Measurements from ENCODE around the gene NCKAP1.

Gene NCKAP1

GRCh38 chr2:182887753-182888415 is 150.4 kb downstream of the NCKAP1 start:
- H3K23ac ChIP-seq (ENCODE audit: low read length) = no peak overlapping the region
- no peak overlapping the region for H2BK5ac ChIP-seq (ENCODE audit: low read depth, low read length, poor library complexity)
- no peak overlapping the region for H4K12ac ChIP-seq (ENCODE audit: low read depth, low read length)
- no peaks in the 10 kb centered on the region for H3K9me3 ChIP-seq (ENCODE audit: insufficient read depth, low read depth, low read length)
- H3K4ac ChIP-seq (ENCODE audit: low read depth, low read length) = no peak overlapping the region
- H3K27ac ChIP-seq (ENCODE audit: low read depth, low read length) = no peak overlapping the region
- H4K91ac ChIP-seq (ENCODE audit: low read depth, low read length) = no peak overlapping the region
- H3K36me3 ChIP-seq (ENCODE audit: control insufficient read depth in 1 of 2, insufficient read depth in 2 of 2, low read length in 2 of 2) = no peaks in the 10 kb centered on the region
- no CpG with 5 or more reads among the region's 4 CpGs for WGBS (ENCODE audit: extremely low coverage, insufficient coverage, insufficient read length)
- no peak overlapping the region for H2AFZ ChIP-seq (ENCODE audit: insufficient read depth, low read length, poor library complexity)
- H2BK12ac ChIP-seq (ENCODE audit: low read length) = no peak overlapping the region
- no peak overlapping the region for H2BK120ac ChIP-seq (ENCODE audit: insufficient read depth, low read length, poor library complexity)
- H3K79me2 ChIP-seq (ENCODE audit: control insufficient read depth, insufficient read depth, low read length, poor library complexity) = no peaks in the 10 kb centered on the region
- H3K9ac ChIP-seq (ENCODE audit: low read length) = no peak overlapping the region
- no peak overlapping the region for H4K8ac ChIP-seq (ENCODE audit: low read depth, low read length)
- no peak overlapping the region for H3K4me2 ChIP-seq (ENCODE audit: low read length)
- no peak for DNase-seq
- no peak overlapping the region for H2AK5ac ChIP-seq (ENCODE audit: low read length)
- no peak overlapping the region for H3K4me3 ChIP-seq (ENCODE audit: low read depth, low read length)
- H3K27me3 ChIP-seq (ENCODE audit: insufficient read depth, low read length) = no peaks in the 10 kb centered on the region
- H3K18ac ChIP-seq (ENCODE audit: low read length) = no peak overlapping the region
- no peak overlapping the region for H3K14ac ChIP-seq (ENCODE audit: low read length)
- H3K4me1 ChIP-seq (ENCODE audit: control insufficient read depth in 1 of 2, insufficient read depth in 2 of 2, low read length in 2 of 2) = no peaks in the 10 kb centered on the region
- no peaks in the 10 kb centered on the region for H3K79me1 ChIP-seq (ENCODE audit: low read length)

GRCh38 chr2:182887093-182887492 is 151.2 kb downstream of the NCKAP1 start:
- Histone ChIP-seq H4K91ac (ENCODE audit: low read depth, low read length) (no peak overlapping the region), H4K8ac (ENCODE audit: low read depth, low read length) (no peak overlapping the region), H3K9me3 (ENCODE audit: insufficient read depth, low read depth, low read length) (no peaks in the 10 kb centered on the region), H3K4me2 (ENCODE audit: low read length) (no peak overlapping the region), H2BK5ac (ENCODE audit: low read depth, low read length, poor library complexity) (no peak overlapping the region), H3K18ac (ENCODE audit: low read length) (no peak overlapping the region), H2AFZ (ENCODE audit: insufficient read depth, low read length, poor library complexity) (no peak overlapping the region), H3K27ac (ENCODE audit: low read depth, low read length) (no peak overlapping the region), H3K9ac (ENCODE audit: low read length) (no peak overlapping the region), H3K4me3 (ENCODE audit: low read depth, low read length) (no peak overlapping the region), H3K4ac (ENCODE audit: low read depth, low read length) (no peak overlapping the region), H3K36me3 (ENCODE audit: control insufficient read depth in 1 of 2, insufficient read depth in 2 of 2, low read length in 2 of 2) (no peaks in the 10 kb centered on the region), H2BK120ac (ENCODE audit: insufficient read depth, low read length, poor library complexity) (no peak overlapping the region), H3K79me1 (ENCODE audit: low read length) (no peaks in the 10 kb centered on the region), H3K27me3 (ENCODE audit: insufficient read depth, low read length) (no peaks in the 10 kb centered on the region), H3K14ac (ENCODE audit: low read length) (no peak overlapping the region), H3K79me2 (ENCODE audit: control insufficient read depth, insufficient read depth, low read length, poor library complexity) (no peaks in the 10 kb centered on the region), H2BK12ac (ENCODE audit: low read length) (no peak overlapping the region), H4K12ac (ENCODE audit: low read depth, low read length) (no peak overlapping the region), H3K4me1 (ENCODE audit: control insufficient read depth in 1 of 2, insufficient read depth in 2 of 2, low read length in 2 of 2) (no peaks in the 10 kb centered on the region), H2AK5ac (ENCODE audit: low read length) (no peak overlapping the region), H3K23ac (ENCODE audit: low read length) (no peak overlapping the region)
- no CpG with 5 or more reads among the region's 6 CpGs for WGBS (ENCODE audit: extremely low coverage, insufficient coverage, insufficient read length)
- DNase-seq = no peak

DNA sequence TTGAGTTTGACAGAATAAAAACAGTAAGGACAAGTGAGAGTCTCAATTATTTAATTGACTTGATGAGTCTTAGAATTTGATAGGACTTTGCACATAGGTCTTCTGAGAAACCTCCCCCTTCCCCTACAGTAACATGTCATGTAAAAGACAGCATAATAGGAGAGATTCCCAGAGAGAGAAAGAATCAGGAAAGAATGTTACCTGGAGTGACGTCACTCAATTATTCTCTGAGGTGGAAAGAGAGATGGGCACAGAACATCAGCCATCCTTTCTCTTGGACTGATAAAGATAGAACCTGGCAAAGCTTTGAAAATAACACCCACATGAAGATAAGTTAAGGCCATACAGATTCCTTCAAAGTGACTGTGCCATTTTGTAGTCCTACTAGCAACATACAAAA is 152.5 kb downstream of the NCKAP1 start:
- Histone ChIP-seq H3K4ac (ENCODE audit: low read depth, low read length) (no peak overlapping the region), H3K27ac (ENCODE audit: low read depth, low read length) (no peak overlapping the region), H2BK5ac (ENCODE audit: low read depth, low read length, poor library complexity) (no peak overlapping the region), H4K12ac (ENCODE audit: low read depth, low read length) (no peak overlapping the region), H3K23ac (ENCODE audit: low read length) (no peak overlapping the region), H3K4me2 (ENCODE audit: low read length) (no peak overlapping the region), H3K36me3 (ENCODE audit: control insufficient read depth in 1 of 2, insufficient read depth in 2 of 2, low read length in 2 of 2) (no peaks in the 10 kb centered on the region), H2BK120ac (ENCODE audit: insufficient read depth, low read length, poor library complexity) (no peak overlapping the region), H3K79me2 (ENCODE audit: control insufficient read depth, insufficient read depth, low read length, poor library complexity) (no peaks in the 10 kb centered on the region), H2BK12ac (ENCODE audit: low read length) (no peak overlapping the region), H3K9me3 (ENCODE audit: insufficient read depth, low read depth, low read length) (no peaks in the 10 kb centered on the region), H3K14ac (ENCODE audit: low read length) (no peak overlapping the region), H3K27me3 (ENCODE audit: insufficient read depth, low read length) (no peaks in the 10 kb centered on the region), H4K8ac (ENCODE audit: low read depth, low read length) (no peak overlapping the region), H4K91ac (ENCODE audit: low read depth, low read length) (no peak overlapping the region), H2AK5ac (ENCODE audit: low read length) (no peak overlapping the region), H3K79me1 (ENCODE audit: low read length) (no peaks in the 10 kb centered on the region), H2AFZ (ENCODE audit: insufficient read depth, low read length, poor library complexity) (no peak overlapping the region), H3K9ac (ENCODE audit: low read length) (no peak overlapping the region), H3K4me3 (ENCODE audit: low read depth, low read length) (no peak overlapping the region), H3K18ac (ENCODE audit: low read length) (no peak overlapping the region), H3K4me1 (ENCODE audit: control insufficient read depth in 1 of 2, insufficient read depth in 2 of 2, low read length in 2 of 2) (no peaks in the 10 kb centered on the region)
- WGBS (ENCODE audit: extremely low coverage, insufficient coverage, insufficient read length) = no CpG with 5 or more reads among the region's 1 CpG
- no peak for DNase-seq

DNA sequence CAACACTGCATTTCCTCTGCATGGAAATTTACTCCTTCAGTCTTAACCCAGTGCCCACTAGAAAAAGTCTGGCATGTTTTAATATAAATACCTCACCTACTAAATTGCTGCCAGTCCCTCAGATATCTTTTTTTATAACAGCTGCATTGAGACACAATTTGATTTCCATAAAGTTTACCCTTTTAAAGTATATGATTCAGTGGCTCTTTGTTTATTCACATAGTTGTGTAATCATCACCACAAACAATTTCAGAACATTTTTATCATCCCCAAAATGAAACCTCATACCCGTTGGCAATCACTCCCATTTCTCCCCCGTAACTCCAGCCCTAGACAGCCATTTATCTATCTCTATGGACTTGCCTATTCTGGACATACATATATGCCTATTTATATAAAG is 154.8 kb downstream of the NCKAP1 start:
- no CpG with 5 or more reads among the region's 2 CpGs for WGBS (ENCODE audit: extremely low coverage, insufficient coverage, insufficient read length)
- H3K27ac ChIP-seq (ENCODE audit: low read depth, low read length) = no peak overlapping the region
- no peak for DNase-seq
- no peaks in the 10 kb centered on the region for H3K79me1 ChIP-seq (ENCODE audit: low read length)
- no peak overlapping the region for H3K4ac ChIP-seq (ENCODE audit: low read depth, low read length)
- no peak overlapping the region for H3K14ac ChIP-seq (ENCODE audit: low read length)
- no peak overlapping the region for H3K4me2 ChIP-seq (ENCODE audit: low read length)
- no peak overlapping the region for H2AFZ ChIP-seq (ENCODE audit: insufficient read depth, low read length, poor library complexity)
- H3K9ac ChIP-seq (ENCODE audit: low read length) = no peak overlapping the region
- no peaks in the 10 kb centered on the region for H3K4me1 ChIP-seq (ENCODE audit: control insufficient read depth in 1 of 2, insufficient read depth in 2 of 2, low read length in 2 of 2)
- no peaks in the 10 kb centered on the region for H3K36me3 ChIP-seq (ENCODE audit: control insufficient read depth in 1 of 2, insufficient read depth in 2 of 2, low read length in 2 of 2)
- no peak overlapping the region for H2AK5ac ChIP-seq (ENCODE audit: low read length)
- no peak overlapping the region for H2BK12ac ChIP-seq (ENCODE audit: low read length)
- H3K79me2 ChIP-seq (ENCODE audit: control insufficient read depth, insufficient read depth, low read length, poor library complexity) = no peaks in the 10 kb centered on the region
- H4K12ac ChIP-seq (ENCODE audit: low read depth, low read length) = no peak overlapping the region
- no peak overlapping the region for H4K91ac ChIP-seq (ENCODE audit: low read depth, low read length)
- H3K9me3 ChIP-seq (ENCODE audit: insufficient read depth, low read depth, low read length) = no peaks in the 10 kb centered on the region
- H3K18ac ChIP-seq (ENCODE audit: low read length) = no peak overlapping the region
- no peak overlapping the region for H3K23ac ChIP-seq (ENCODE audit: low read length)
- H2BK5ac ChIP-seq (ENCODE audit: low read depth, low read length, poor library complexity) = no peak overlapping the region
- H4K8ac ChIP-seq (ENCODE audit: low read depth, low read length) = no peak overlapping the region
- H3K27me3 ChIP-seq (ENCODE audit: insufficient read depth, low read length) = no peaks in the 10 kb centered on the region
- H3K4me3 ChIP-seq (ENCODE audit: low read depth, low read length) = no peak overlapping the region
- no peak overlapping the region for H2BK120ac ChIP-seq (ENCODE audit: insufficient read depth, low read length, poor library complexity)

Data from trophoblast cell (in vitro differentiated cells and primary cell).